ENCODE data around the gene IFI16. TPM values are rescaled to one million over a fixed set of nuclear protein-coding genes. Genes with fewer than 3 reads are reported as not detected.

IFI16 gene
- total and polyA plus RNA-seq, 2 donors (not counting 3 experiments of a cell fraction or from before 2014, with no cell fraction given), result 52.8 to 183 TPM

GRCh38 chr1:158989424-158989823, 20.3 kb upstream of the IFI16 start:
- no peaks in the 10 kb centered on the region for H3K79me2 ChIP-seq (ENCODE audit: control insufficient read depth, insufficient read depth, low read length)
- no TSS peak for BruUV-seq (replicated peaks)
- no peaks in the 10 kb centered on the region for H3K9me3 ChIP-seq (replicated peaks; ENCODE audit: control insufficient read depth, insufficient read depth, low read length)
- dilution Hi-C loops (cut with MboI; ENCODE audit: extremely low pct_ligation_motif_present, low sequenced_read_pairs) (no loop called here), intact Hi-C loops (cut with micrococcal nuclease) (no loop called here)
- no peaks in the 10 kb centered on the region for H3K4me1 ChIP-seq (ENCODE audit: control insufficient read depth, extremely low read depth, insufficient read depth, low read length)
- TF ChIP-seq MYC (IDR thresholded peaks at IDR 0.05; ENCODE audit: low read depth, low read length) (no peak), EZH2 (IDR thresholded peaks at IDR 0.05; ENCODE audit: borderline replicate concordance, low read depth, low read length, severe bottlenecking) (no peak), MAX (IDR thresholded peaks at IDR 0.05; ENCODE audit: insufficient read depth, insufficient read length) (no peak), POLR2A (IDR thresholded peaks at IDR 0.05; ENCODE audit: low read depth, low read length) (no peak), GATA2 (IDR thresholded peaks at IDR 0.05; ENCODE audit: insufficient read depth, insufficient read length, low read depth, low read length) (no peak), CTCF (IDR thresholded peaks at IDR 0.05; ENCODE audit: extremely low read depth in 1 of 2, insufficient read depth in 1 of 2, low read depth in 1 of 2, low read length in 2 of 2) (no peak), JUN (IDR thresholded peaks at IDR 0.05; ENCODE audit: borderline replicate concordance, insufficient read depth, insufficient read length, low read depth) (no peak), FOS (IDR thresholded peaks at IDR 0.05; ENCODE audit: borderline replicate concordance, insufficient read depth, low read length) (no peak), POLR2AphosphoS5 (IDR thresholded peaks at IDR 0.05; ENCODE audit: insufficient read depth, low read depth, low read length) (no peak)
- no peak overlapping the region for H3K27ac ChIP-seq (ENCODE audit: insufficient read depth, low read depth, low read length)
- ChIA-PET CTCF (interaction anchor here (1.1 to 1.7 kb wide), 2 partner anchors 9 to 10 kb away, joined by 3 to 16 read pairs; no protein-coding TSS in a partner anchor), POLR2A (no interaction called here)
- DNase-seq (ENCODE audit: low read depth, low spot score), result no peak
- H2AFZ ChIP-seq (ENCODE audit: low read depth, low read length), result no peak overlapping the region
- H3K27me3 ChIP-seq (ENCODE audit: control insufficient read depth in 2 of 2, insufficient read depth in 2 of 2, low read length in 2 of 2), result peaks cover 8 to 16% of the 10 kb centered on the region in 2 experiments
- H3K9ac ChIP-seq (replicated peaks; ENCODE audit: extremely low read depth, insufficient read depth, low read length), result no peak overlapping the region
- H3K36me3 ChIP-seq (ENCODE audit: control insufficient read depth in 2 of 2, extremely low read depth in 1 of 2, insufficient read depth in 2 of 2, low read length in 2 of 2), result no peaks in the 10 kb centered on the region
- H3K4me3 ChIP-seq (replicated peaks in 1 of 3; ENCODE audit: insufficient read depth in 1 of 3, low read depth in 1 of 3, low read length in 3 of 3), result no peak overlapping the region
- H4K20me1 ChIP-seq (replicated peaks; ENCODE audit: control insufficient read depth, extremely low read depth, insufficient read depth, low read length), result no peaks in the 10 kb centered on the region
- H3K4me2 ChIP-seq (ENCODE audit: insufficient read depth, low read length), result no peak overlapping the region
- no peaks in the 10 kb centered on the region for H3K9me1 ChIP-seq (replicated peaks; ENCODE audit: control insufficient read depth, extremely low read depth, insufficient read depth, low read length)
- no peak for FAIRE-seq

All from endothelial cell of umbilical vein (primary cell).